Psoas muscle (tissue), 8 donors: Measurements from ENCODE around the gene CAPN7. TPM values are rescaled to one million over a fixed set of nuclear protein-coding genes. Genes with fewer than 3 reads are reported as not detected.

Experiments used
- ATAC-seq, 4 donors: fragments of 200-7000 bp; cut with Tn5 transposase; one replicate each; pipeline ENCODE4 v1.9.1; 2020; ENCODE audit warnings: moderate library complexity in 3 of 4, mild to moderate bottlenecking in 2 of 4
- DNase-seq, 2 donors: peaks; one replicate each; pipeline ENCODE4 v3.0.0-alpha.2; 2020
- H3K27ac ChIP-seq: fragments of 200-600 bp; one replicate; pipeline ENCODE4 v1.8.0; 2022
- H3K27me3 ChIP-seq, 3 donors: fragments of 200-600 bp in 1 of 3; one replicate each; pipeline versions ENCODE4 v1.6.1 to v1.8.0; 2013 to 2022; ENCODE audit warnings: low read length in 2 of 3, mild to moderate bottlenecking in 2 of 3, moderate library complexity in 1 of 3; ENCODE audit not compliant: insufficient read depth in 3 of 3
- H3K36me3 ChIP-seq, 2 donors: fragments of 200-600 bp in 1 of 2; one replicate each; pipeline versions ENCODE4 v1.6.1 to v1.8.0; 2013 to 2022; ENCODE audit warnings: low read depth in 1 of 2, mild to moderate bottlenecking in 1 of 2, moderate library complexity in 1 of 2; ENCODE audit not compliant: insufficient read depth in 1 of 2
- H3K4me1 ChIP-seq: fragments of 200-600 bp; one replicate; pipeline ENCODE4 v1.8.0; 2022
- H3K4me3 ChIP-seq: fragments of 200-600 bp; one replicate; pipeline ENCODE4 v1.8.0; 2022; ENCODE audit warnings: mild to moderate bottlenecking
- H3K9me3 ChIP-seq: fragments of 200-600 bp; one replicate; pipeline ENCODE4 v1.8.0; 2022
- CTCF ChIP-seq: fragments of 200-600 bp; IDR thresholded peaks from one replicate; pipeline ENCODE4 v1.8.0; 2022; ENCODE audit warnings: antibody characterized with exemption
- WGBS, 3 donors: extraction: QIAGEN DNeasy Blood & Tissue Kit; methylation state at CpG; one replicate each; pipeline versions ENCODE4 v1.1.6 to v1.1.7; 2013; 5-methylcytosine and 5-hydroxymethylcytosine counted together
- intact Hi-C, 2 donors: fragments of 100-400 bp; cut with DNase I; formaldehyde crosslinking; loops; one replicate each; pipeline versions ENCODE4 v1.11.0 to v1.14.2; 2022
- polyA plus RNA-seq, 3 donors: library from polyadenylated mRNA; stranded (reverse); fragments of 200-250 nt; gene quantifications; one replicate each; pipeline ENCODE4 v1.2.3, GENCODE V29; 2013
- total RNA-seq, 4 donors: library from RNA; stranded (reverse); fragmentation: NEBNext Ultra II Directional in 2 of 4; extraction: Animal tissue kit (Norgen Biotek cat#: 25700) in 2 of 4; gene quantifications; one replicate each; pipeline versions ENCODE4 v1.2.1 to v1.2.4, GENCODE V29; 2021 to 2023
- donor health status: healthy with polysubstance abuse.
- donor health status: DM: no; HTN: no; CAD: no; lungs with moderate emphysema.
- donor health status: Bipolar disorder and iron deficiency.
- donor health status: healthy.
- donor health status: DM: yes; HTN: yes; CAD: no.
- donor health status: DM: no; HTN: no; CAD: no.
- donor health status: DM: no; HTN: no; CAD: no.
- donor health status: DM: yes; HTN: yes; CAD: no.

CAPN7 gene
- total and polyA plus RNA-seq, 7 donors, result 15.2 to 42.7 (median 26.8) TPM

- TF ChIP-seq CTCF, result no peak
- intact Hi-C loops, result no loop called here
- 41 to 51% (median 43%) methylated on average over 8 of the region's 8 CpGs for WGBS, 3 donors
- H3K27ac ChIP-seq, result peak overlapping the region; percentile 59
- ATAC-seq (peak; percentile 69 to 86 (median 72)), DNase-seq (peak in 1 of 2 donors; percentile 43)
- H3K27me3 ChIP-seq, result no peaks in the 10 kb centered on the region
- peaks cover 3% of the 10 kb centered on the region for H3K4me1 ChIP-seq
- H3K36me3 ChIP-seq, result peaks cover 8 to 92% of the 10 kb centered on the region in 2 donors
- H3K4me3 ChIP-seq, result no peak overlapping the region
- H3K9me3 ChIP-seq, result no peaks in the 10 kb centered on the region
Measured at GRCh38 chr3:15256861-15257341, 50.9 kb downstream of the CAPN7 start.

GRCh38 chr3:15258720-15259119, 52.7 kb downstream of the CAPN7 start:
- H3K36me3 ChIP-seq, result peaks cover 8 to 74% of the 10 kb centered on the region in 2 donors
- no peak overlapping the region for H3K27ac ChIP-seq
- 91 to 96% (median 94%) methylated on average over 7 of the region's 7 CpGs for WGBS, 3 donors
- H3K27me3 ChIP-seq, result no peaks in the 10 kb centered on the region
- ATAC-seq, result no peak
- intact Hi-C loops, result no loop called here
- H3K4me3 ChIP-seq, result no peak overlapping the region
- peak in 1 of 2 donors; percentile 51 for DNase-seq
- H3K9me3 ChIP-seq, result no peaks in the 10 kb centered on the region
- TF ChIP-seq CTCF, result no peak
- H3K4me1 ChIP-seq, result peaks cover 11% of the 10 kb centered on the region

- ATAC-seq (no peak), DNase-seq (no peak)
- Histone ChIP-seq H3K27ac (no peak overlapping the region), H3K4me1 (peaks cover 18% of the 10 kb centered on the region), H3K9me3 (no peaks in the 10 kb centered on the region), H3K4me3 (no peak overlapping the region), H3K36me3 (peaks cover 3 to 56% of the 10 kb centered on the region in 2 donors), H3K27me3 (no peaks in the 10 kb centered on the region)
- WGBS, 3 donors, result 90 to 93% (median 93%) methylated on average over 4 of the region's 4 CpGs
- intact Hi-C loops, result no loop called here
- no peak for TF ChIP-seq CTCF
Measured at GRCh38 chr3:15260531-15260930, 54.5 kb downstream of the CAPN7 start.

GRCh38 chr3:15261274-15261673, 55.2 kb downstream of the CAPN7 start:
- H3K36me3 ChIP-seq, result peaks cover 3 to 48% of the 10 kb centered on the region in 2 donors

More at GRCh38 chr3:15261274-15261673, 55.2 kb downstream of the CAPN7 start:
- no peak for TF ChIP-seq CTCF
- Histone ChIP-seq H3K27me3 (no peaks in the 10 kb centered on the region), H3K9me3 (no peaks in the 10 kb centered on the region), H3K27ac (no peak overlapping the region), H3K4me3 (no peak overlapping the region), H3K4me1 (peaks cover 18% of the 10 kb centered on the region)
- ATAC-seq (no peak), DNase-seq (no peak)
- intact Hi-C loops, result no loop called here
